ENCODE measurements around the gene KSR1. TPM values are rescaled to one million over a fixed set of nuclear protein-coding genes. Genes with fewer than 3 reads are reported as not detected.

KSR1 gene
- total RNA-seq, 1 donor from 2014 or later: 60.6 TPM

GRCh38 chr17:27504188-27504995, 48.1 kb downstream of the KSR1 start:
- Mint-ChIP-seq H3K9me3 (ENCODE audit: low read depth) (no peaks in the 10 kb centered on the region), H3K27ac (ENCODE audit: unreplicated experiment) (peak overlapping the region; percentile 99), H3K27me3 (ENCODE audit: low read depth) (no peaks in the 10 kb centered on the region), H3K4me1 (ENCODE audit: low read depth) (peaks cover 67% of the 10 kb centered on the region), H3K4me3 (ENCODE audit: unreplicated experiment) (no peak overlapping the region), H3K36me3 (ENCODE audit: low read depth) (no peaks in the 10 kb centered on the region)
- DNase-seq (ENCODE audit: low spot score): no peak
- TF ChIP-seq CTCF (IDR thresholded peaks at IDR 0.05): no peak

- H3K36me3 Mint-ChIP-seq (ENCODE audit: low read depth): no peaks in the 10 kb centered on the region
- no peaks in the 10 kb centered on the region for H3K27me3 Mint-ChIP-seq (ENCODE audit: low read depth)
- H3K4me1 Mint-ChIP-seq (ENCODE audit: low read depth): peaks cover 78% of the 10 kb centered on the region
- peak overlapping the region; percentile 77 for H3K27ac Mint-ChIP-seq (ENCODE audit: unreplicated experiment)
- TF ChIP-seq CTCF (IDR thresholded peaks at IDR 0.05): no peak
- no peak for DNase-seq (ENCODE audit: low spot score)
- no peak overlapping the region for H3K4me3 Mint-ChIP-seq (ENCODE audit: unreplicated experiment)
- no peaks in the 10 kb centered on the region for H3K9me3 Mint-ChIP-seq (ENCODE audit: low read depth)
Measured at GRCh38 chr17:27506348-27507218, 50.3 kb downstream of the KSR1 start.

- H3K27ac Mint-ChIP-seq (ENCODE audit: unreplicated experiment): no peak overlapping the region
- no peak overlapping the region for H3K4me3 Mint-ChIP-seq (ENCODE audit: unreplicated experiment)
- no peaks in the 10 kb centered on the region for H3K9me3 Mint-ChIP-seq (ENCODE audit: low read depth)
- no peak for TF ChIP-seq CTCF (IDR thresholded peaks at IDR 0.05)
- no peak for DNase-seq (ENCODE audit: low spot score)
- H3K4me1 Mint-ChIP-seq (ENCODE audit: low read depth): peaks cover 37% of the 10 kb centered on the region
- no peaks in the 10 kb centered on the region for H3K36me3 Mint-ChIP-seq (ENCODE audit: low read depth)
- H3K27me3 Mint-ChIP-seq (ENCODE audit: low read depth): no peaks in the 10 kb centered on the region
Measured at GRCh38 chr17:27511168-27511883, 55.1 kb downstream of the KSR1 start.

- Mint-ChIP-seq H3K9me3 (ENCODE audit: low read depth) (no peaks in the 10 kb centered on the region), H3K4me3 (ENCODE audit: unreplicated experiment) (no peak overlapping the region), H3K27me3 (ENCODE audit: low read depth) (no peaks in the 10 kb centered on the region), H3K4me1 (ENCODE audit: low read depth) (peaks cover 35% of the 10 kb centered on the region), H3K27ac (ENCODE audit: unreplicated experiment) (no peak overlapping the region), H3K36me3 (ENCODE audit: low read depth) (no peaks in the 10 kb centered on the region)
- no peak for TF ChIP-seq CTCF (IDR thresholded peaks at IDR 0.05)
- DNase-seq (ENCODE audit: low spot score): no peak
Measured at GRCh38 chr17:27512031-27512430, 55.8 kb downstream of the KSR1 start.
